HG03095 (cell line): Measurements from ENCODE around the gene DAZ4.
"Not testable (repeated sequence)": the region's sequence is repeated elsewhere in the genome, so short reads cannot be mapped to it uniquely, and the experiment has no call there.

ENCODE experiments used
- ATAC-seq: cut with Tn5 transposase; IDR thresholded peaks from one replicate; pipeline ENCODE4 v1.9.1; 2021; ENCODE audit warnings: moderate library complexity; ENCODE audit not compliant: unreplicated experiment

DAZ4 gene

GRCh38 chrY:24833619-24834018, at the start of gene DAZ4:
TSS of gene DAZ4 (plus strand) at chrY:24833919. CDS start at chrY:24834127, 208 bp downstream.
- not testable (repeated sequence) for ATAC-seq

GRCh38 chrY:24813293-24813692, 20.4 kb upstream of the DAZ4 start, which contains the start of gene DAZ3:
TSS of gene DAZ3 (minus strand) at chrY:24813393. CDS start at chrY:24813185, 208 bp downstream.
- ATAC-seq, result not testable (repeated sequence)

- ATAC-seq, result not testable (repeated sequence)
Observed at GRCh38 chrY:24821836-24822235, 11.9 kb upstream of the DAZ4 start.

- ATAC-seq, result not testable (repeated sequence)
Observed at GRCh38 chrY:24824184-24824879, 9.4 kb upstream of the DAZ4 start.

- ATAC-seq, result not testable (repeated sequence)
Observed at GRCh38 chrY:24825069-24825468, 8.7 kb upstream of the DAZ4 start.
